SHP77 treated with DMSO at 0.1 percent for 48 hours (cell line): ENCODE results near the gene RINT1.
"Not testable (repeated sequence)": the region's sequence is repeated elsewhere in the genome, so short reads cannot be mapped to it uniquely, and the experiment has no call there.

Source experiments
- DNase-seq: peaks from one replicate; lab custom pipeline; 2025; lab: John Stamatoyannopoulos, UW

The RINT1 gene

DNA sequence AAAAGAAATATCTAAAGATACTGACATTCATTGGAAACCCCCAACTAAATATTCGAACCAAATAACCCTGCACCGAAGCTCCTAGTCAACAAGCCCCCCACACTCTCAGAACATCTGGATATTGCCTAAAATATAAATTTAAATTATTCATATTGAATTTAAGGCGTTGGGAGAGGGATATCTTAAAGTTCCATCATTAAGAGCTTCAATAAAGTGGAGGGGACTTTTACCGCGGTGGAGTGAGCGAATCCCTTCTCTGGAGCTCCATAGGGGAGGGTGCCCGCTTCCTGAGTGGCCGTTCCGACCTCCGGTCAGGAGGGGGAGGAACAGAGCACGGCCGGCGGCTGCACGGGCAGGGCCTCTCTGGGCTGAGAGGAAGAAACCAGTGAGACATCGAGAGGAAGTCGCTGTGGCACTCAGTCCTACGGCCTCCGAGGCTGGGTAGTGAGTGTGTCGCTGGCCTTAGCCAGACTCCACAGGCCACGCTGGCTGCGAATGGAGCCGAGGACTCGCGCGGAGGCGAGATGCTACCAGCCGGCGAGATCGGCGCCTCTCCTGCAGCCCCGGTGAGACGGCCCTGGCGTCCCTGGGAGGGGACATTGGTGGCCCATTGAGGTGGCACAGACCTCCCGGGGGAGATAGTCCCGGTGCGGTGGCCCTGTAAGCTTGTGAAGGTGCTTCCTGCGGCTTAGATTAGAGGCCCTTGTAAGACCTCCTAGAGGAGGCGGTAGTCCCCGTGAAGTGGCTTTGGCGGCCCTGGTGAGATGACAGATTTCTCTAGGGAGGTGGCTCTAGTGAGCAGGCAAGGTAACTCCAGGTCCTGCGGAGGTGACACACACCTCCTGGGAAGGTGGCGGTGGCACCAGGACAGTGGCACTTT lies at the start of gene RINT1:
Gene RINT1, plus strand, starts transcription at position 410 of the 880 bp plus-strand sequence. Its CDS starts 115 bp downstream, at position 525.
- peak; percentile 69 for DNase-seq

- no peak for DNase-seq
Observed at GRCh38 chr7:105487579-105488571, 44.1 kb upstream of the RINT1 start.

GRCh38 chr7:105489409-105489808 lies 42.6 kb upstream of the RINT1 start:
- no peak for DNase-seq

DNA sequence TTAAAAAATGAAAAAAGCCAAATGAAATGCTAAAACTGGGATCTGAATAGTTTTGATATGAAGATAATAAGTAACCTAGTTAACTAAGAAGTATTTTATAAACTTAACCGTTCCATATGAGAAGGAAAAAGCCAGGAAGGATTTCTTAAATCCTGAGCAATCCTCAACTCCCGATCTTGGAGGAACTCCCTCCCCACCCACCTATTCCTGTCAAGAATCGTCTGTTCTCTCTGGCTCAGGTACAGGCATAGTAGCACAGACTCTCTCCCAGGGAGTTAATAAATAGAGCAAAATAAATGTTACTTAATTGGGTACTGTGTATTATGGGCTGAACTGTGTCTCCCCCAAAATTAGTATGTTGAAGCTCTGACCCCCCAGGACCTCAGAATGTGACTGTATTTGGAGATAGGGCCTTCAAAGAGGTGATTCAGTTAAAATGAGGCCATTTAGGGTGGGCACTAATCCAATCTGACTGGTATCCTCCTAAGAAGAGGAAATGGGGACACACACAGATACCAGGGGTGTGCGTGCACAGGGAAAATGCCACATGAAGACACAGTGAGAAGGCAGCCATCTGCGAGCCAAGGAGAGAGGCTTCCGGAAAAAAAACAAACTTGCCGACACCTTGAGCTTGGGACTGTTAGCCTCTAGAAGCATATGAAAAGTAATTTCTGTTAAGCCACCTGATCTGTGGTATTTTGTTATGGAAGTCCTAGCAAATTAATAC lies 38.6 kb upstream of the RINT1 start:
- no peak for DNase-seq

DNA sequence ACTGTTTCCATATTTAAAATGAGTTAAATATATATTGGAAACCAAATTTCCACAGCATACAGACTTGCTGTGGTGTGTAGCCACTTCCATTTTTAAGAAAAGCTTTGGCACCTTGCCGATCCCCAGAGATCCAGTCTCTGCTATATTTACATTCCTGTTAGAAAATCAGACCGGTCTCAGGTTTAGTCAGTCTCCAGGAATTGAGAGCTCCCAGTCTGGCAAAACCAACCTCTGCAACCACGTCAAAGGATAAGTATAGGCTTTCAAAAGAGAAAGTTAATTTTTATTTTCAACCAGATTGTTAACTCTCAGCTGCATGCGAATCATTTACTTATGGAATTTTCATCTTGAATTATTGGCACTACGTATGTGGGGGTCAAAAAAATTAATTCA lies 38.1 kb upstream of the RINT1 start:
- no peak for DNase-seq

- DNase-seq, result no peak
Observed at GRCh38 chr7:105496521-105496920, 35.5 kb upstream of the RINT1 start.

GRCh38 chr7:105497016-105497415 lies 35.0 kb upstream of the RINT1 start:
- DNase-seq, result no peak

DNA sequence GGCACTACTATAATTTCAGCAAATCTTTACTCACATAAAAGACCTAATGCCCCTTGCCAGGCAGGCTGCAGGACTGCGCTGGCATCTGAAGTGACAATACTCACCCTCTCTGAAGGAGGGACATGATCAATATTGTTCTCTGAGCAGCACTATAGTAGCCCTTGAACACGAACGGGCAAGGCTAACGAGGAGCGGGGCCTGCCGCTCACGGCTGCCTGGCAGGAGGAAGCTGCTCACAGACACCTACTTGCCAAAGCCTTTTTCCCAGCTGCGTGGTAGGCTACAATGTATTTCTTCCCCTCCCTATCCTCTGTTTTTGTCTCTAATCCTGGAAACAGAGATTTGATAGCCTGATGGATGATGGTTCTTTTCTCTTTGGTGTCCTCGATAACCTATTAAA lies 29.8 kb upstream of the RINT1 start:
- no peak for DNase-seq

GRCh38 chr7:105512415-105512814 lies 19.6 kb upstream of the RINT1 start:
- DNase-seq, result no peak

DNA sequence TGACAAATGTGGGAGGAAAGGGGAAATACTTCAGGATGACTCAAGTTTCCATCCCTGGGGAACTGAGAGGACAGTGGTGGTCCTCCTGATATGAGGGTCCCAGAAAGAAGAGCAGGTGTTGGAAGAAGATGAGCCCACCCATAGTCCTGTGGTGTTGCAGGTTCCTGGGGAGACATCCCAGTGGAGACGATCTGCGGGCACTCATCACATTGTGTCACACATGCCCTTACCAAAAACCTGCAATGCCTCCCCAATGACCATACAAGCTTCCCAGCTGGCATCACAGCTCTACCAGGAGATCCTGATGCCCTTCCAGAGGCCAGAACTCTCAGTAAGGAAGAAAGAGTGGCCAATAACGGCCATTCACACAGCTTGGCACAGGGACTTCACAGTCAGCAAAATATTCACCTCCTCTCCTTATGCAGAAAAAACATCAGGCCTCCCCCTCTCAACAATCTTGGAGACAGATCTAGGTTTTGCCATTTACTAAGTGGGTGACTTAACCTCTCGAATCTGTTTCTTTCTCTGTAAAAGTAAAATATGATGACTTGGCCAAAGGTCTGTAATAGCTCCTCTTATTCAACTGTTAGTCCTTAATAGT lies 19.0 kb upstream of the RINT1 start:
- no peak for DNase-seq

- not testable (repeated sequence) for DNase-seq
Observed at GRCh38 chr7:105515610-105516009, 16.4 kb upstream of the RINT1 start.

- no peak for DNase-seq
Observed at GRCh38 chr7:105519353-105519752, 12.6 kb upstream of the RINT1 start.

- DNase-seq, result not testable (repeated sequence)
Observed at GRCh38 chr7:105520620-105521019, 11.4 kb upstream of the RINT1 start.

DNA sequence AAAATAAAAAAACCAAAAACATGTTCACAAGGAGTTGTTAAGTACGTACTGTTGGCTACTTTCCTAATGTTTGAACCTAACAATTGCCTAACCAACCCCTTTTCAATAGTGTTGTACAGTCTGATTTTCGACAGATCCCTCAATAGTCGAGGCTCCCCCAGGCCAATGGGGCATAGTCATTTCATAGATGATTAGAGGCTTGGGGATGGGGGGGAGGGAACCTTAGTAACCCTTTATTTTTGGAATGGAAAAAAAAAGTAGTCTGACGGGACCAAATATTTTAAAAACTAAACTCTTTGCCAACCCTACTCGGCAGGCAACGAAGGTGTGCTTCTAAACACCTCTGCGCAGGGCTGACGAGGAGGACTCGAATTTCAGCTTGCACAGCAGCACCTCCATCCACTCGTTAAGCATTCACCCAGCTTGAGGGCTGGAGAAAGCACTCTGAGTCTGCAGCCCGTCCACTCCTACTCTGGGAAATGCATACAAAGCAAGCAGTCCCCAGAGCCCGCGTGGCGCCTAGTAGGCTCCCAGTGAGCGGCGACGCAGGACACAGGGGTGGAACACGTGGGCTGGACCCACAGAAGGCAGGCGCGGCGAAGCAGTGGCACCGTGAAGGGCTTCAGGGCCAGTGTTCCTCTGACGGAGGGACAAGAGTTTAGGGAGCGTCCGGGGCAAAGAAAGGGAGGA lies 10.8 kb upstream of the RINT1 start:
- no peak for DNase-seq

DNA sequence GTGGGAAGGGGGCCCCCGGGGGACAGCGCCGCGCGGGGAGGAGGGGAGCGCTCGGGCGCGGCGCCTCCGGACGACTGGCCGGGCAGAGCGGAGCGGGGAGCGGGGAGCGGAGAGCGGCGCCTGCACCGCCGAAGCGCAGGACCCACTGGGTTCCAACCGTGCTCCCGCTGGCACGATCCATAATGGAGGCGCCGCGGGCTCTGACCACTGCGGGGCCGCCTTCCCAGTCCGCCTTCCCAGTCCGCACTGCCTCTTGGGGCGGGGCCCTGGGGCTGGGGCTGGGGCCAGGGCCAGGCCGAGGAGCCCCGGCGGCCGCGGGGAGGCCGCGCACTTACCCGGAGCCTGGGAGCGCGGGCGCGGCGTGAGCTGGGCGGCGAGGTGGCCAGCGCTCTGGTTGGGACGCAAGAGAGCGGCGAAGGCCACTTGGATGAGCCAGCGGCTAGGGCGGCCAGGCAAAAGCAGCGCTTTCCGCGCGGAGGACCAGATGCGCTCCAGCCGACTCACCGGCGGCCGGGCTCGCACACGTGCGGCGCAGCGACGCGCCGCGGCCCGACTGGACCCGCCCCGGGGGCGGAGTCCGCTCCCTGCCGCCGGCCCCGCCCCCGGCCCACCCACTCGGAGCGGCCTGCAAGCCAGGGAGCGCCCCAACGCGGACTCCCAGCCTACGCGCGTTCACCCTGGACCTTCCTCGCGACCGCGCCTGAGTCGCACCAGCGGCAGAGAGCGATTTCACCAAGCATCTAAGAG lies 10.1 kb upstream of the RINT1 start, which contains the start of gene PUS7:
Gene PUS7, minus strand, starts transcription at position 555 of the 747 bp plus-strand sequence. CDS start 13,759 bp downstream, outside the sequence.
- DNase-seq, result peak; percentile 28

GRCh38 chr7:105524423-105524822 lies 7.6 kb upstream of the RINT1 start:
- not testable (repeated sequence) for DNase-seq

GRCh38 chr7:105524840-105525239 lies 7.2 kb upstream of the RINT1 start:
- no peak for DNase-seq

DNA sequence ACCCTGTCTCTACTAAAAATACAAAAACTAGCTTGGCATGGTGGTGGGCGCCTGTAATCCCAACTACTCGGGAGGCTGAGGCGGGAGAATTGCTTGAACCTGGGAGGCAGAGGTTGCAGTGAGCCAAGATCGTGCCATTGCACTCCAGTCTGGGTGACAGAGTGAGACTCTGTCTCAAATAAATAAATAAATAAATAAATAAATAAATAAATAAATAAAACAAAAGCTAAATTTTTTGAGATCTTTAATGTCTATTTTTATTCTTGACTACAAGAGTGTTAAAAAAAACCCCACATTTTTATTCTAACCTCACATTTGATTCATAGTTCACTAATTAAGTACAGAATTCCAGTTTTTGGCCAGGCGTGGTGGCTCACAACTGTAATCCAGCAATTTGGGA lies 4.3 kb upstream of the RINT1 start:
- DNase-seq, result not testable (repeated sequence)

DNA sequence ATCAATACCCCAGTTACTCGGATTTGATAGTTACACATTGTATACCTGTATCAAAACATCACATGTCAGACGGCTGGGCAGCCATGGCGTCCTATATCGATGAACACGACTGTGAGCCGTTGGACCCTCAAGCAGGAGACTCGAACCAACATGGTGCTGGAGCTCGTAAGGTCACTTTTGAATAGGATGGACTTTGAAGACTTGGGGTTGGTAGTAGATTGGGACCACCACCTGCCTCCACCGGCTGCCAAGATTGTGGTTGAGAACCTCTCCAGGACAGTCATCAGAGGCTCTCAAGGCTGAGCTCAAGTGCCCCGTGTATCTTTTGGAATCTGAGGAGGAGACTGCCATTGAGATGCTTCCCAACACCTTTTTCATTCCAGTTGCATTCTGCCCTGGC lies 1.9 kb upstream of the RINT1 start:
- no peak for DNase-seq

GRCh38 chr7:105530546-105530945 lies 1.5 kb upstream of the RINT1 start:
- DNase-seq, result no peak
